ENCODE data around the gene GLRX2.

The GLRX2 gene, protein sequence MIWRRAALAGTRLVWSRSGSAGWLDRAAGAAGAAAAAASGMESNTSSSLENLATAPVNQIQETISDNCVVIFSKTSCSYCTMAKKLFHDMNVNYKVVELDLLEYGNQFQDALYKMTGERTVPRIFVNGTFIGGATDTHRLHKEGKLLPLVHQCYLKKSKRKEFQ

DNA sequence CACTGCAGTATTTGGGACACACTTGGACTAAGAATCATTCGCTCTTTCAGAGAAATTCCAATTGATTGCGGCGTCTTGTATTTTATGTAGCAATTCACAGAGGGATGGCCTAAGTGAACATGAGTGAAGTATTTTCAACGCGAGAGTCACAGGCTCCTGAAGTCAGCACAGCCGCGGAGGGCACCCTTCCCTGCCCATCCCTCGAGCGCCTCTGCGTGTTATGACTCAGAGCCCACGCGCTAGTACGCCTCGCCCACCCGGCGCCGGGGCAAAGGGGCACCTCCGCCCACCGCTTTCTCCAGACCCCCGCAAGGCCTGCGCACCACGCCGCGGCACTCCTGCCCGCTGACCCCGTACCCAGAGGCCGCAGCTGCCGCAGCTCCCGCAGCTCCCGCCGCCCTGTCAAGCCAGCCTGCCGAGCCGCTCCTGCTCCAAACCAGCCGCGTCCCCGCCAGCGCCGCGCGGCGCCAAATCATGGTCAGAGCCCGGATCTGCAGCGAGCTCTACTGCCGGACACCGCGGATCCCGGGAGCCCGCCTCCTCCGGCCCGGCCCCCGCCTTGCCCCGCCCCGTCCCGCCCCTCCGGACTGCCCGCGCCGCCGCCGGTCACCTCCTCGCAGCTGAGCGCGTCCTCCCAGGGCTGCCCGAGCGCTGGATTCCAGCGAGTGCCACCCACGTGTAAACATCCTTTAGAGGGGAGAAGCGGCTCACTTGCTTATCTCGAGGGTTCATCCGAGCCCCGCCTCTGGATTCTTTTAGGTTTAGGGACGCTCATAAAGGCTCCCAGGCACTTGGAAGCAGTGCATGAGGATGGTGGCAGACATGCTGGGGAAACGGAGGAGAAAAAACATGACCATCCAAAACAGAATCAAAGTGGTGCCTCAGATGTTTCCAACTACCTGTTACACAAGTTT is at the start of gene GLRX2:
Gene GLRX2, minus strand, starts transcription at position 508 of the 914 bp plus-strand sequence. Its CDS starts 32 bp downstream, at position 476.
- Mint-ChIP-seq H3K36me3 (peaks cover 5% of the 10 kb centered on the region), H3K4me1 (peaks cover 23% of the 10 kb centered on the region), H3K27ac (peak within 1 kb of the TSS; percentile 73), H3K9me3 (no peaks in the 10 kb centered on the region), H3K4me3 (peak within 1 kb of the TSS; percentile 81)
- ATAC-seq = peak; percentile 94
- peak; percentile 45 to 83 for DNase-seq (ENCODE audit: low spot score in 2 of 2)

GRCh38 chr1:193144999-193145398 is 39.8 kb upstream of the GLRX2 start:
- DNase-seq (ENCODE audit: low spot score in 2 of 2) (no peak), ATAC-seq (no peak)
- Mint-ChIP-seq H3K36me3 (peaks cover 99% of the 10 kb centered on the region), H3K4me1 (peaks cover 11% of the 10 kb centered on the region), H3K4me3 (no peak overlapping the region), H3K27ac (no peak overlapping the region), H3K9me3 (no peaks in the 10 kb centered on the region)

GRCh38 chr1:193144361-193144938 is 39.2 kb upstream of the GLRX2 start:
- peaks cover 15% of the 10 kb centered on the region for H3K4me1 Mint-ChIP-seq
- peaks cover 99% of the 10 kb centered on the region for H3K36me3 Mint-ChIP-seq
- H3K9me3 Mint-ChIP-seq = no peaks in the 10 kb centered on the region
- ATAC-seq = no peak
- H3K27ac Mint-ChIP-seq = no peak overlapping the region
- DNase-seq (ENCODE audit: low spot score in 2 of 2) = no peak
- no peak overlapping the region for H3K4me3 Mint-ChIP-seq

DNA sequence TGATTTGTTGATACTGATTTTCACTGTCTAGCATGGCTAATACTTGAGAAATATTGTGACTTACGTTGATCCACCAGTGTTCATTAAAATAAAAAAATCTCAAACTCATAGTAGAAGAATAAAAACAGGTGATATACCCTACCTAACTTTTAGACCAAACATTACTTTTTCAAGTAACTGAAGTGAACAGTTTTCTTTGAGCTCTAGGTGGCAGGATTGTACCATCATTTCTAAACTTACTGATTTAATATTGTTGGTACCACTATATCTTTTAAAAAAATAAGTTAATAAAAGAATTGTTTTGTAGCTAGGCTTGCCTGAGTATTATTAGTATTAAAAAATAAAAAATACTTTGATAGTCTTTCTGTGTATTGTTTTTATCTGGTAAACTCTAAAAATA is 38.1 kb upstream of the GLRX2 start:
- Mint-ChIP-seq H3K9me3 (no peaks in the 10 kb centered on the region), H3K4me1 (peaks cover 18% of the 10 kb centered on the region), H3K36me3 (peaks cover 99% of the 10 kb centered on the region), H3K4me3 (no peak overlapping the region), H3K27ac (no peak overlapping the region)
- no peak for ATAC-seq
- no peak for DNase-seq (ENCODE audit: low spot score in 2 of 2)

GRCh38 chr1:193142409-193142808 is 37.2 kb upstream of the GLRX2 start:
- DNase-seq (ENCODE audit: low spot score in 2 of 2) = no peak
- H3K36me3 Mint-ChIP-seq = peaks cover 99% of the 10 kb centered on the region
- H3K27ac Mint-ChIP-seq = no peak overlapping the region
- H3K9me3 Mint-ChIP-seq = no peaks in the 10 kb centered on the region
- ATAC-seq = no peak
- H3K4me1 Mint-ChIP-seq = peaks cover 18% of the 10 kb centered on the region
- H3K4me3 Mint-ChIP-seq = no peak overlapping the region

DNA sequence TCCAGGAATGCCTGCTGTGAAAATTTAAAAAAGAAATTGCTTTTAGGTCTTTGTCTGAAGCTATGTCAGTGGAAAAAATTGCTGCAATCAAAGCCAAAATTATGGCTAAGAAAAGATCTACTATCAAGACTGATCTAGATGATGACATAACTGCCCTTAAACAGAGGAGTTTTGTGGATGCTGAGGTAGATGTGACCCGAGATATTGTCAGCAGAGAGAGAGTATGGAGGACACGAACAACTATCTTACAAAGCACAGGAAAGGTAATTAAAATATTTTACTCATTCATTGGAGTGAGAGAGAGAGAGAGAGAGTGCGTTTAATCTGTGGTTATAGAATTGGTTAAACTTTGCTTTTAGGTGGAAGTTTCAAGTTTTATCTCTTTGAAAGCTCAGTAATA is 36.6 kb upstream of the GLRX2 start:
- peaks cover 99% of the 10 kb centered on the region for H3K36me3 Mint-ChIP-seq
- DNase-seq (ENCODE audit: low spot score in 2 of 2) = no peak
- H3K4me1 Mint-ChIP-seq = peaks cover 18% of the 10 kb centered on the region
- no peaks in the 10 kb centered on the region for H3K9me3 Mint-ChIP-seq
- no peak overlapping the region for H3K4me3 Mint-ChIP-seq
- no peak overlapping the region for H3K27ac Mint-ChIP-seq
- ATAC-seq = peak; percentile 54

DNA sequence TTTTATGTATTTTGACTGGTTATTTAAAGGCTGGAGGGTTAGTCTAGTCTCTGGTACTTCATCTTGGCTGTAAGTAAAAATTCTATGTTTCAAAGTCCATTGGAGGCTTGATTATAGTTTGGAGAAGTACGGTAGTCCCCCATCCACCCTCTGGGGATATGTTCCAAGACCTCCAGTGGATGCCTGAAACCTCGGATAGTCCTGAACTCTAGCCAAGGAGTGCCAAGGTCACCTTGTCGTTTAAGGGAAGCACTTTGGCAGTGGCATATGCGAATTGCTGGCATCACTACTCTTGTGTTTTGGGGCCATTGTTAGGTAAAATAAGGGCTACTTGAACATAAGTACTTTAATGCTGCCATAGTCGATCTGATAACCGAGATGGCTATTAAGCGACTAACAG is 35.0 kb upstream of the GLRX2 start:
- H3K36me3 Mint-ChIP-seq = peaks cover 100% of the 10 kb centered on the region
- peak overlapping the region; percentile 6 for H3K27ac Mint-ChIP-seq
- no peak overlapping the region for H3K4me3 Mint-ChIP-seq

GRCh38 chr1:193131266-193131860 is 26.1 kb upstream of the GLRX2 start:
- peak; percentile 77 for ATAC-seq
- H3K36me3 Mint-ChIP-seq = peaks cover 100% of the 10 kb centered on the region

More for the DNA sequence above, 35.0 kb upstream of the GLRX2 start:
- no peak for ATAC-seq
- H3K4me1 Mint-ChIP-seq = peaks cover 18% of the 10 kb centered on the region
- DNase-seq (ENCODE audit: low spot score in 2 of 2) = no peak
- no peaks in the 10 kb centered on the region for H3K9me3 Mint-ChIP-seq

DNA sequence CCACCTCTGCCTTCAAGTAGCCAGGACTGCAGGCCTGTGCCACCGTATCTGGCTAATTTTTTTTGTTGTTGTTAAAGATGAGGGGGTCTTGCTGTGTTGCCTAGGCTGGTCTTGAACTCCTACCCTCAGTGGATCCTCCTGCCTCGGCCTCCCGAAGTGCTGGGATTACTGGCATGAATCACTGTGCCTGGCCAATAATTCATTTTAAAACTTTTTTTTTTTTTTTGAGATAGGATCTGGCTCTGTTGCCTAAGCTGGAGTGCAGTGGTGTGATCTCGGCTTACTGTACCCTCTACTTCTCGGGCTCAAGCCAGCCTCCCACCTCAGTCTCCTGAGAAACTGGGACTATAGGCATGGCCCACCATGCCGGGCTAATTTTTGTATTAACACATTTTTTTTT is 20.2 kb upstream of the GLRX2 start:
- Mint-ChIP-seq H3K9me3 (no peaks in the 10 kb centered on the region), H3K4me1 (peaks cover 18% of the 10 kb centered on the region)

More at GRCh38 chr1:193131266-193131860, 26.1 kb upstream of the GLRX2 start:
- Mint-ChIP-seq H3K4me1 (peaks cover 25% of the 10 kb centered on the region), H3K4me3 (no peak overlapping the region), H3K9me3 (no peaks in the 10 kb centered on the region), H3K27ac (peak overlapping the region; percentile 27)
- DNase-seq (ENCODE audit: low spot score in 2 of 2) = no peak

DNA sequence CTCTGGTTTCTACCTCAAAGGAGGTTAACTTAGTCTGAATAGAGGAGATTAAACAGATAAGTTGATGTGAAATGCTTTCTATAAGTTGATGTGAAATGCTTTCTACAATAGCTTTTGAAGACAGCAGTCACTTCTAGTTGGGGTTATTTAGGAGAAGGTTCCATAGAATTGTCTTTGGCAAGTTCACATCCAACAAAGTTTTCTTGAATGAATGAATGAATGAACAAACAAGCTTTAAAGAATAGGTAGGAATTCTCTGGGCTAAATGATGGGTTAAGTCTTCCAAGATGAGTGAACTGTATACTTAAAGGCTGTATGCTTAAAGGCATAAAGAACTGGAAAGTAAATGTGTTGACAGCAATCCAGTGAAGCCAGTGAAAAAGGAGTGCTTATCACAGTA is 18.5 kb upstream of the GLRX2 start:
- peaks cover 23% of the 10 kb centered on the region for H3K4me1 Mint-ChIP-seq
- peak overlapping the region; percentile 82 for H3K4me3 Mint-ChIP-seq
- no peaks in the 10 kb centered on the region for H3K9me3 Mint-ChIP-seq
- peak overlapping the region; percentile 27 for H3K27ac Mint-ChIP-seq
- H3K36me3 Mint-ChIP-seq = peaks cover 53% of the 10 kb centered on the region
- DNase-seq (ENCODE audit: low spot score in 2 of 2) (no peak), ATAC-seq (no peak)

More for the DNA sequence above, 20.2 kb upstream of the GLRX2 start:
- Mint-ChIP-seq H3K36me3 (peaks cover 69% of the 10 kb centered on the region), H3K27ac (peak overlapping the region; percentile 38), H3K4me3 (no peak overlapping the region)
- ATAC-seq (no peak), DNase-seq (ENCODE audit: low spot score in 2 of 2) (no peak)

DNA sequence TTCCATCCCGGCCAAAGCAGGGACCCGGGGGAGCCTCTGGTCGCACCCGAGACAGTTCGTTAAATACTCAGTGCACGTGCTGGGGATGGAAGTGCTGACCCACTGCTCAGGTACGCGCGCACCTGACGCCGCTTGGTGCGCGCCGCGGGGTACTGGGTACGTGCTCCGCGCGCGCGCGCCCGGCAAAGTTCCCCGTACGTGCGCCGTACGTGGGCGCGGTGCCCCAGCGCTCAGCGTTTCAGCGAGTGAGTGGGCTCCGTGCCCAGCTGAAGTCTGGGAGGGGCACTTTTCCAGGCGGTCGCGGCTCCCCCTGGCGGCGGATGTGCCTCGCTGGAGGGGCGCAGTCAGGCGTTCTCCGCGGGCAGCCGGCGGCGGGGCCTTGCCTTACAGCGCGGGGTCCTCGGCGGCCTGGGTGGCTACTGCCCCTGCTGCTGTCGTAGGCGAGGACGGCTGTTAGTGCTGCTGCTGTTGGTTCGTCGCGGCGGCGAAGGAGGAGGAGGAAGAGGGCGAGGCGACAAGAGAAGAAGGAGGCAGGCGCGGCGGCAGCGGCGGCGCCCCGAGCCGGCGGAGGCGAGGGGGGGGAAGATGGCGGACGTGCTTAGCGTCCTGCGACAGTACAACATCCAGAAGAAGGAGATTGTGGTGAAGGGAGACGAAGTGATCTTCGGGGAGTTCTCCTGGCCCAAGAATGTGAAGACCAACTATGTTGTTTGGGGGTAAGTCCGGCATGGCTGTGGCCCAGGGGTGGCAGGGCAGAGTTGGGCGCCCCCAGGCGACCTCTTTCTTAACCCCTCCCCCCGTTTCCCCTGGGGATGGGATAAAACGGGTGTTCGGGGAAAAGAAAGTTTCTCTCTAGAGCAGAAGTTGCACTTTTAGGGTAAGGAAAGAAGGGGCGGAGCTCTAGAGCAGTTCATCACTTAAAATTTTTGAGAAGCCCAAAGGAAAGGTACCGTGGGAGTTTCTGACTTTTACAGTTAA is 16.7 kb upstream of the GLRX2 start, which contains the start of gene CDC73:
Gene CDC73, plus strand, starts transcription at position 416 of the 978 bp plus-strand sequence. Its CDS starts 170 bp downstream, at position 586.
- ATAC-seq (peak; percentile 99), DNase-seq (ENCODE audit: low spot score in 2 of 2) (peak; percentile 100)
- H3K9me3 Mint-ChIP-seq = no peaks in the 10 kb centered on the region
- H3K4me1 Mint-ChIP-seq = peaks cover 26% of the 10 kb centered on the region
- H3K4me3 Mint-ChIP-seq = peak within 1 kb of the TSS; percentile 82
- H3K27ac Mint-ChIP-seq = peak within 1 kb of the TSS; percentile 96
- H3K36me3 Mint-ChIP-seq = peaks cover 34% of the 10 kb centered on the region

DNA sequence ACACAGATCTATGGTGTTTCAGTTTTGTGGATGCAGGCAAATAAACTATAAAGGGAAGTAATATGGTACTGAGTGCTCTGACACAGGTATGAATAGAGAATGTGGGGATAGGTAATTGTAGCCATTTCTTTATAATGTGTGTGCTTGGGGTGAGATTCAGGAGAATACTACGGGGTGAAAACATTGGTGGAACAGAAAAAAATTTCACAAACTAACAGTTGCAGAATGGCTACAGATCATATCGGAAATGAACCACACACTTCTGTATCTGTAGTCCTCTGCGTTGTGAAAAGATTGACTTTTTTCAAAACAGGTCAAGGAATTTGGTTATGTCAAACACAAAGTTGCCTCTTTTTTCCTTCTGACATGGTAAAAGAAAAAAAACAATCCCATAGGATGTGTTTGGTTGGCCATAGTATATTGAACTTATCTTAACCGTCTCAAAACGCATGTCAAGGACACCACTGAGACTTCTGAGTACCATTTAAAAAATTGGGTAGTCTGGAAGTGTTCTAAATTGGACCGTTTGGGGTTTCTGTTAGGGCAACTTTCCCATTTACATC is 15.5 kb upstream of the GLRX2 start:
- H3K9me3 Mint-ChIP-seq = no peaks in the 10 kb centered on the region
- DNase-seq (ENCODE audit: low spot score in 2 of 2) (no peak), ATAC-seq (no peak)
- H3K4me1 Mint-ChIP-seq = peaks cover 26% of the 10 kb centered on the region
- H3K27ac Mint-ChIP-seq = peak overlapping the region; percentile 96
- H3K36me3 Mint-ChIP-seq = peaks cover 22% of the 10 kb centered on the region
- peak overlapping the region; percentile 82 for H3K4me3 Mint-ChIP-seq

- Mint-ChIP-seq H3K4me1 (peaks cover 19% of the 10 kb centered on the region), H3K9me3 (no peaks in the 10 kb centered on the region), H3K27ac (no peak overlapping the region), H3K36me3 (peaks cover 9% of the 10 kb centered on the region), H3K4me3 (no peak overlapping the region)
- DNase-seq (ENCODE audit: low spot score in 2 of 2) (no peak), ATAC-seq (no peak)
Measured at GRCh38 chr1:193118803-193119730, 13.9 kb upstream of the GLRX2 start.

Data from stimulated activated effector memory CD8-positive, alpha-beta T cell treated with anti-CD3 and anti-CD28 coated beads, Interleukin-12 subunit alpha, Interleukin-12 subunit beta, amount 100 ng/mL, for 72 hours (primary cell).